Neuronal stem cell (in vitro differentiated cells): Measurements from ENCODE around the gene PPP1R13L.
"Not testable (repeated sequence)": the region's sequence is repeated elsewhere in the genome, so short reads cannot be mapped to it uniquely, and the experiment has no call there.

Experiments
- DNase-seq: peaks from one replicate; pipeline ENCODE4 v3.0.0-alpha.2; 2013; ENCODE audit warnings: low spot score
- H2AFZ ChIP-seq: one replicate; pipeline ENCODE4 v1.6.1; 2013; ENCODE audit warnings: mild to moderate bottlenecking, low read length, inconsistent platforms
- H2AK5ac ChIP-seq: 2 replicates; pipeline ENCODE4 v1.6.1; 2013; ENCODE audit warnings: low read depth, mild to moderate bottlenecking, inconsistent platforms, low read length, moderate library complexity, mixed read lengths
- H2BK120ac ChIP-seq: 2 replicates; pipeline ENCODE4 v1.6.1; 2013; ENCODE audit warnings: low read depth, mild to moderate bottlenecking, inconsistent platforms, low read length, moderate library complexity, mixed read lengths
- H2BK12ac ChIP-seq: one replicate; pipeline ENCODE4 v1.6.1; 2013; ENCODE audit warnings: low read length, inconsistent platforms
- H2BK15ac ChIP-seq: 2 replicates; pipeline ENCODE4 v1.6.1; 2013; ENCODE audit warnings: mild to moderate bottlenecking, low read length, inconsistent platforms, mixed read lengths
- H2BK5ac ChIP-seq: one replicate; pipeline ENCODE4 v1.6.1; 2013; ENCODE audit warnings: inconsistent platforms, mild to moderate bottlenecking, low read length, moderate library complexity
- H3K14ac ChIP-seq: one replicate; pipeline ENCODE4 v1.6.1; 2013; ENCODE audit warnings: low read length, inconsistent platforms
- H3K18ac ChIP-seq: 2 replicates; pipeline ENCODE4 v1.6.1; 2013; ENCODE audit warnings: low read length, inconsistent platforms
- H3K23ac ChIP-seq: 2 replicates; pipeline ENCODE4 v1.6.1; 2013; ENCODE audit warnings: low read depth, mild to moderate bottlenecking, mixed read lengths, low read length, inconsistent platforms; ENCODE audit not compliant: poor library complexity
- H3K27ac ChIP-seq: replicated peaks from 3 replicates; pipeline ENCODE4 v1.5.1; 2013; ENCODE audit warnings: low read length, inconsistent platforms
- H3K27me3 ChIP-seq, 3 experiments: 2 replicates each; pipeline ENCODE4 v1.6.1; 2013; ENCODE audit warnings: low read length in 3 of 3, mild to moderate bottlenecking in 2 of 3, inconsistent platforms in 1 of 3, low read depth in 1 of 3, mixed read lengths in 1 of 3, moderate library complexity in 1 of 3; ENCODE audit not compliant: control insufficient read depth in 3 of 3, insufficient read depth in 3 of 3
- H3K36me3 ChIP-seq, 2 donors: replicated peaks in 1 of 2; 2 replicates each; pipeline ENCODE4 v1.6.1; 2013; ENCODE audit warnings: low read length in 2 of 2; ENCODE audit not compliant: control insufficient read depth in 2 of 2, insufficient read depth in 2 of 2
- H3K4ac ChIP-seq: 2 replicates; pipeline ENCODE4 v1.6.1; 2013; ENCODE audit warnings: inconsistent platforms, mild to moderate bottlenecking, low read length, moderate library complexity
- H3K4me1 ChIP-seq, 2 donors: 1 replicate in 1 of 2; 2 replicates in 1 of 2; pipeline ENCODE4 v1.6.1; 2013; ENCODE audit warnings: low read length in 2 of 2, low read depth in 1 of 2; ENCODE audit not compliant: control insufficient read depth in 2 of 2, insufficient read depth in 1 of 2
- H3K4me2 ChIP-seq: one replicate; pipeline ENCODE4 v1.6.1; 2013; ENCODE audit warnings: mild to moderate bottlenecking, low read length, inconsistent platforms; ENCODE audit not compliant: insufficient read depth, poor library complexity, severe bottlenecking
- H3K4me3 ChIP-seq, 2 donors: 2 replicates each; pipeline ENCODE4 v1.5.1; 2013; ENCODE audit warnings: low read length in 2 of 2, mild to moderate bottlenecking in 2 of 2, inconsistent platforms in 1 of 2, moderate library complexity in 1 of 2
- H3K79me1 ChIP-seq: one replicate; pipeline ENCODE4 v1.6.1; 2013; ENCODE audit warnings: low read depth, mild to moderate bottlenecking, inconsistent platforms, low read length, moderate library complexity
- H3K9ac ChIP-seq: one replicate; pipeline ENCODE4 v1.6.1; 2013; ENCODE audit warnings: mild to moderate bottlenecking, low read depth, low read length, inconsistent platforms; ENCODE audit not compliant: poor library complexity
- H3K9me3 ChIP-seq, 2 donors: replicated peaks in 1 of 2; 2 replicates each; pipeline versions ENCODE3 to v1.6.1; 2013; ENCODE audit warnings: low read length in 2 of 2, mild to moderate bottlenecking in 2 of 2, inconsistent platforms in 1 of 2, low read depth in 1 of 2, mixed read lengths in 1 of 2, moderate library complexity in 1 of 2; ENCODE audit not compliant: control insufficient read depth in 2 of 2, insufficient read depth in 1 of 2
- H4K8ac ChIP-seq: one replicate; pipeline ENCODE4 v1.6.1; 2013; ENCODE audit warnings: low read depth, mild to moderate bottlenecking, inconsistent platforms, low read length, moderate library complexity
- H4K91ac ChIP-seq: one replicate; pipeline ENCODE4 v1.6.1; 2013; ENCODE audit warnings: low read length, low read depth, mild to moderate bottlenecking, inconsistent platforms; ENCODE audit not compliant: poor library complexity
- WGBS, 2 donors: extraction: QIAGEN DNeasy Blood & Tissue Kit; methylation state at CpG; one replicate each; pipeline ENCODE4 v1.1.7; 2013; ENCODE audit warnings: missing lambda C conversion rate in 2 of 2, mixed read lengths in 1 of 2; ENCODE audit not compliant: insufficient read length in 2 of 2, insufficient replicate concordance in 1 of 2; ENCODE audit errors: extremely low coverage in 2 of 2; 5-methylcytosine and 5-hydroxymethylcytosine counted together

Gene PPP1R13L

GRCh38 chr19:45340232-45340898 lies 64.5 kb downstream of the PPP1R13L start, which contains the start of gene KLC3:
Gene KLC3 (plus strand): TSS chr19:45340750. CDS start chr19:45345542, 4,792 bp downstream.
- Histone ChIP-seq H2BK15ac (no peak within 1 kb of the TSS), H2BK120ac (no peak within 1 kb of the TSS), H2BK12ac (no peak within 1 kb of the TSS), H3K9ac (peak within 1 kb of the TSS; percentile 30), H3K18ac (no peak within 1 kb of the TSS), H2AK5ac (no peak within 1 kb of the TSS), H3K4me2 (peak within 1 kb of the TSS; percentile 55), H2AFZ (peak within 1 kb of the TSS; percentile 49), H3K27me3 (peaks cover 5 to 48% (median 30%) of the 10 kb centered on the region in 3 experiments), H3K27ac (no peak within 1 kb of the TSS), H3K14ac (peak within 1 kb of the TSS; percentile 75), H4K91ac (no peak within 1 kb of the TSS), H3K4ac (no peak within 1 kb of the TSS), H3K4me1 (no peaks in the 10 kb centered on the region), H3K23ac (peak within 1 kb of the TSS; percentile 21), H3K9me3 (peaks cover 0 to 3% of the 10 kb centered on the region in 2 donors), H2BK5ac (no peak within 1 kb of the TSS), H3K79me1 (no peaks in the 10 kb centered on the region), H3K36me3 (no peaks in the 10 kb centered on the region), H4K8ac (peak within 1 kb of the TSS; percentile 31), H3K4me3 (peak within 1 kb of the TSS in 1 of 2 donors; percentile 39)
- no CpG with 5 or more reads among the region's 50 CpGs for whole genome bisulfite sequencing, 2 donors
- DNase-seq, result no peak

DNA sequence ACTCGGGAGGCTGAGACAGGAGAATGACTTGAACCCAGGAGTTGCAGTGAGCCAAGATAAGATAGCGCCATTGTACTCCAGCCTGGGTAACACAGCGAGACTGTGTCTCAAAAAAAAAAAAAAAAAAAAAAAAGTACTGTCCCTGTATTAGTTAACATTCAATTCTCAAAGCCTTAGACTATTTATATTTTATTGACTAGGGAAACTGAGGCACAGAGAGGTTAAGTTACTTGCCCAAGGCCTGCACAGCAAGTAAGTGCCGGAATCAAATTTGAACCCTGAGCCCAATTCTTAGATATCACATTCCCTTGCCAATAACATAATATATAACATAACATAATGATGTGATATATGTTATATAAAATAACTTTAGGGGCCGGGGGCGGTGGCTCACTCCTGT lies 65.2 kb downstream of the PPP1R13L start:
- H2BK15ac ChIP-seq, result no peak overlapping the region
- DNase-seq, result no peak
- H4K8ac ChIP-seq, result no peak overlapping the region
- no peak overlapping the region for H3K9ac ChIP-seq
- H2AK5ac ChIP-seq, result no peak overlapping the region
- no peaks in the 10 kb centered on the region for H3K79me1 ChIP-seq
- H3K4ac ChIP-seq, result no peak overlapping the region
- no peak overlapping the region for H3K27ac ChIP-seq
- H3K9me3 ChIP-seq, result peaks cover 0 to 3% of the 10 kb centered on the region in 2 donors
- H3K4me1 ChIP-seq, result no peaks in the 10 kb centered on the region
- peaks cover 5 to 42% (median 30%) of the 10 kb centered on the region in 3 experiments for H3K27me3 ChIP-seq
- no peak overlapping the region for H2BK5ac ChIP-seq
- H3K14ac ChIP-seq, result no peak overlapping the region
- no peak overlapping the region for H3K18ac ChIP-seq
- no peak overlapping the region for H2BK12ac ChIP-seq
- no peak overlapping the region for H2AFZ ChIP-seq
- no peak overlapping the region for H3K23ac ChIP-seq
- no peak overlapping the region for H4K91ac ChIP-seq
- no CpG with 5 or more reads among the region's 6 CpGs for WGBS, 2 donors
- H2BK120ac ChIP-seq, result no peak overlapping the region
- no peak overlapping the region for H3K4me2 ChIP-seq
- no peak overlapping the region for H3K4me3 ChIP-seq
- H3K36me3 ChIP-seq, result no peaks in the 10 kb centered on the region

- H2AK5ac ChIP-seq, result no peak overlapping the region
- no peaks in the 10 kb centered on the region for H3K4me1 ChIP-seq
- DNase-seq, result no peak
- H3K4me3 ChIP-seq, result no peak overlapping the region
- no peak overlapping the region for H4K8ac ChIP-seq
- H3K27ac ChIP-seq, result no peak overlapping the region
- WGBS, 2 donors, result no CpG with 5 or more reads among the region's 11 CpGs
- H3K14ac ChIP-seq, result no peak overlapping the region
- H2AFZ ChIP-seq, result no peak overlapping the region
- no peaks in the 10 kb centered on the region for H3K79me1 ChIP-seq
- H4K91ac ChIP-seq, result no peak overlapping the region
- H3K4me2 ChIP-seq, result no peak overlapping the region
- H3K23ac ChIP-seq, result no peak overlapping the region
- H2BK12ac ChIP-seq, result no peak overlapping the region
- H3K9ac ChIP-seq, result no peak overlapping the region
- H3K9me3 ChIP-seq, result peaks cover 0 to 3% of the 10 kb centered on the region in 2 donors
- H2BK120ac ChIP-seq, result no peak overlapping the region
- no peak overlapping the region for H3K18ac ChIP-seq
- H3K27me3 ChIP-seq, result peaks cover 5 to 25% (median 21%) of the 10 kb centered on the region in 3 experiments
- no peaks in the 10 kb centered on the region for H3K36me3 ChIP-seq
- no peak overlapping the region for H2BK5ac ChIP-seq
- no peak overlapping the region for H2BK15ac ChIP-seq
- no peak overlapping the region for H3K4ac ChIP-seq
Measured at GRCh38 chr19:45336696-45337251, 68.1 kb downstream of the PPP1R13L start.

GRCh38 chr19:45334881-45335280 lies 70.0 kb downstream of the PPP1R13L start:
- not testable (repeated sequence) for H3K4me3 ChIP-seq, H3K36me3 ChIP-seq, H3K14ac ChIP-seq, H2BK12ac ChIP-seq, H2BK120ac ChIP-seq, H3K79me1 ChIP-seq, H3K27me3 ChIP-seq, DNase-seq, H2BK5ac ChIP-seq, H3K18ac ChIP-seq, H4K8ac ChIP-seq, H3K9ac ChIP-seq, H4K91ac ChIP-seq, H3K9me3 ChIP-seq, H3K4me1 ChIP-seq, H3K4ac ChIP-seq, H2AK5ac ChIP-seq, H2BK15ac ChIP-seq, H3K23ac ChIP-seq, H2AFZ ChIP-seq, H3K4me2 ChIP-seq, H3K27ac ChIP-seq
- WGBS, 2 donors, result no CpG with 5 or more reads among the region's 4 CpGs
